H1 (cell line): ENCODE results near the gene NBL1. TPM values are rescaled to one million over a fixed set of nuclear protein-coding genes. Genes with fewer than 3 reads are reported as not detected.

ENCODE experiments used
- CTCF ChIA-PET: fragments of 300-600 bp; sonication (Branson Sonifier 250); formaldehyde crosslinking; loops from one replicate; lab custom pipeline; 2021; ENCODE audit not compliant: partially characterized antibody; lab: Charles Lee
- POLR2A ChIA-PET: fragments of 300-600 bp; sonication (Branson Sonifier 250); formaldehyde crosslinking; loops from one replicate; lab custom pipeline; 2021; ENCODE audit warnings: inconsistent platforms; ENCODE audit not compliant: partially characterized antibody; lab: Charles Lee
- DNase-seq, 2 experiments: peaks; one replicate each; pipeline versions ENCODE4 v3.0.0 to v3.0.0-alpha.2; 2010 to 2022; ENCODE audit warnings: low spot score in 2 of 2, low read depth in 1 of 2, mixed read lengths in 1 of 2
- FAIRE-seq: peaks from 2 replicates; lab custom pipeline; 2011; peaks lifted over from hg19 to GRCh38; lab: Jason Lieb, UNC
- H2AFZ ChIP-seq: 2 replicates; pipeline ENCODE4 v1.8.1; 2012; ENCODE audit warnings: low read length, inconsistent platforms
- H2AK5ac ChIP-seq: 2 replicates; pipeline ENCODE4 v1.6.1; 2013; ENCODE audit warnings: low read depth, low read length
- H2BK120ac ChIP-seq: replicated peaks from 2 replicates; pipeline ENCODE3; 2013; ENCODE audit warnings: low read depth, low read length, inconsistent platforms
- H2BK12ac ChIP-seq: 2 replicates; pipeline ENCODE4 v1.6.1; 2013; ENCODE audit warnings: low read depth, low read length
- H2BK15ac ChIP-seq: 2 replicates; pipeline ENCODE4 v1.6.1; 2013; ENCODE audit warnings: low read length
- H2BK20ac ChIP-seq: 2 replicates; pipeline ENCODE4 v1.6.1; 2013; ENCODE audit warnings: low read length
- H2BK5ac ChIP-seq: 2 replicates; pipeline ENCODE4 v1.6.1; 2013; ENCODE audit warnings: low read depth, low read length
- H3K14ac ChIP-seq: 2 replicates; pipeline ENCODE4 v1.6.1; 2013; ENCODE audit warnings: inconsistent platforms; ENCODE audit not compliant: insufficient read length
- H3K18ac ChIP-seq: 2 replicates; pipeline ENCODE4 v1.6.1; 2013; ENCODE audit warnings: low read length; ENCODE audit errors: extremely low read depth
- H3K23ac ChIP-seq: 2 replicates; pipeline ENCODE4 v1.6.1; 2013; ENCODE audit warnings: inconsistent platforms; ENCODE audit not compliant: insufficient read length
- H3K23me2 ChIP-seq: 2 replicates; pipeline ENCODE4 v1.6.1; 2013; ENCODE audit warnings: low read depth, low read length
- H3K27ac ChIP-seq: 2 replicates; pipeline ENCODE4 v1.6.1; 2011; ENCODE audit warnings: low read depth, low read length, inconsistent platforms
- H3K27me3 ChIP-seq, 4 experiments: replicated peaks in 1 of 4; 1 replicate in 1 of 4; 2 replicates in 3 of 4; pipeline versions ENCODE4 v1.6.1 to v1.8.1; 2011 to 2013; ENCODE audit warnings: low read length in 3 of 4, mild to moderate bottlenecking in 3 of 4, inconsistent platforms in 2 of 4, mixed read lengths in 2 of 4, moderate library complexity in 1 of 4; ENCODE audit not compliant: control insufficient read depth in 3 of 4, insufficient read depth in 3 of 4; ENCODE audit errors: extremely low read depth in 1 of 4
- H3K36me3 ChIP-seq, 4 experiments: 2 replicates each; pipeline versions ENCODE4 v1.6.1 to v1.8.1; 2011 to 2013; ENCODE audit warnings: mild to moderate bottlenecking in 4 of 4, low read length in 3 of 4, moderate library complexity in 2 of 4, control low read depth in 1 of 4, inconsistent platforms in 1 of 4; ENCODE audit not compliant: insufficient read depth in 4 of 4, control insufficient read depth in 2 of 4
- H3K4ac ChIP-seq: replicated peaks from 2 replicates; pipeline ENCODE3; 2013; ENCODE audit warnings: low read length, low read depth, mixed read lengths, inconsistent platforms; ENCODE audit not compliant: insufficient read length
- H3K4me1 ChIP-seq, 4 experiments: replicated peaks in 1 of 4; 1 replicate in 1 of 4; 2 replicates in 3 of 4; pipeline versions ENCODE4 v1.6.1 to v1.8.1; 2011 to 2013; ENCODE audit warnings: low read length in 3 of 4, inconsistent platforms in 2 of 4, mixed read lengths in 1 of 4; ENCODE audit not compliant: insufficient read depth in 4 of 4, control insufficient read depth in 3 of 4
- H3K4me2 ChIP-seq, 2 experiments: 2 replicates each; pipeline versions ENCODE4 v1.6.1 to v1.8.1; 2011 to 2013; ENCODE audit warnings: low read depth in 2 of 2, low read length in 2 of 2, control low read depth in 1 of 2, inconsistent platforms in 1 of 2, mild to moderate bottlenecking in 1 of 2; ENCODE audit not compliant: insufficient read depth in 1 of 2
- H3K4me3 ChIP-seq, 4 experiments: fragments of 200-600, 300-600 bp in 1 of 4; sonication (generic), shearing (Covaris generic), sonication (Bioruptor Twin) in 1 of 4; 2 replicates each; pipeline versions ENCODE4 v1.5.1 to v1.8.1; 2011 to 2016; ENCODE audit warnings: low read length in 4 of 4, low read depth in 3 of 4, control low read depth in 2 of 4, inconsistent platforms in 2 of 4, mild to moderate bottlenecking in 2 of 4, mixed read lengths in 1 of 4, moderate library complexity in 1 of 4; ENCODE audit not compliant: insufficient read depth in 2 of 4; ENCODE audit errors: extremely low read depth in 1 of 4
- H3K56ac ChIP-seq: replicated peaks from 2 replicates; pipeline ENCODE3; 2013; ENCODE audit warnings: low read depth, mild to moderate bottlenecking, mixed read lengths, low read length, inconsistent platforms; ENCODE audit not compliant: insufficient read length
- H3K79me1 ChIP-seq: 2 replicates; pipeline ENCODE4 v1.6.1; 2013; ENCODE audit warnings: low read depth, low read length, control low read depth
- H3K79me2 ChIP-seq, 2 experiments: 2 replicates each; pipeline versions ENCODE4 v1.6.1 to v1.8.1; 2012 to 2013; ENCODE audit warnings: low read length in 2 of 2, mild to moderate bottlenecking in 2 of 2, inconsistent platforms in 1 of 2; ENCODE audit not compliant: insufficient read depth in 2 of 2, control insufficient read depth in 1 of 2
- H3K9ac ChIP-seq, 4 experiments: replicated peaks in 1 of 4; 1 replicate in 1 of 4; 2 replicates in 3 of 4; pipeline versions ENCODE4 v1.6.1 to v1.8.1; 2011 to 2013; ENCODE audit warnings: low read depth in 3 of 4, low read length in 3 of 4, control low read depth in 2 of 4, mild to moderate bottlenecking in 2 of 4, moderate library complexity in 2 of 4, inconsistent platforms in 1 of 4; ENCODE audit errors: extremely low read depth in 1 of 4
- H3K9me3 ChIP-seq, 2 experiments: 2 replicates each; pipeline versions ENCODE4 v1.6.1 to v1.8.1; 2012 to 2013; ENCODE audit warnings: mild to moderate bottlenecking in 2 of 2, moderate library complexity in 2 of 2, control low read depth in 1 of 2, inconsistent platforms in 1 of 2, low read depth in 1 of 2, low read length in 1 of 2, mixed read lengths in 1 of 2; ENCODE audit not compliant: insufficient read depth in 2 of 2
- H4K20me1 ChIP-seq, 2 experiments: replicated peaks in 1 of 2; 2 replicates each; pipeline versions ENCODE3 to v1.8.1; 2011 to 2013; ENCODE audit warnings: inconsistent platforms in 2 of 2, low read length in 2 of 2, mild to moderate bottlenecking in 1 of 2; ENCODE audit not compliant: insufficient read depth in 2 of 2, control insufficient read depth in 1 of 2
- H4K5ac ChIP-seq: 2 replicates; pipeline ENCODE4 v1.6.1; 2013; ENCODE audit warnings: low read length, low read depth, mixed read lengths, inconsistent platforms; ENCODE audit not compliant: insufficient read length
- H4K8ac ChIP-seq: 2 replicates; pipeline ENCODE4 v1.8.0; 2013; ENCODE audit warnings: mild to moderate bottlenecking, moderate library complexity, low read length, inconsistent platforms; ENCODE audit not compliant: insufficient read depth; ENCODE audit errors: extremely low read depth
- H4K91ac ChIP-seq: replicated peaks from 2 replicates; pipeline ENCODE3; 2013; ENCODE audit warnings: low read length, mixed read lengths, inconsistent platforms; ENCODE audit not compliant: insufficient read length
- BRCA1 ChIP-seq: IDR thresholded peaks from 2 replicates; pipeline ENCODE4 v1.6.1; 2012; ENCODE audit warnings: low read depth, low read length, improper control_type of control experiment
- RBBP5 ChIP-seq: IDR thresholded peaks from 2 replicates; pipeline ENCODE4 v1.7.1; 2012; ENCODE audit warnings: low read depth, mild to moderate bottlenecking, inconsistent platforms, low read length, moderate library complexity, borderline replicate concordance
- WGBS, 2 experiments: shearing (Covaris generic) in 1 of 2; methylation state at CpG; one replicate each; pipeline versions ENCODE4 v1.1.6 to v1.1.7; 2013 to 2015; ENCODE audit warnings: low lambda C conversion rate in 2 of 2, mixed read lengths in 2 of 2, inconsistent platforms in 1 of 2, low coverage in 1 of 2, missing lambda C conversion rate in 1 of 2; ENCODE audit not compliant: insufficient replicate concordance in 2 of 2, insufficient coverage in 1 of 2, insufficient read length in 1 of 2; ENCODE audit errors: extremely low coverage in 1 of 2, missing lambda C conversion rate in 1 of 2; 5-methylcytosine and 5-hydroxymethylcytosine counted together
- polyA plus RNA-seq, 7 experiments: library from polyadenylated mRNA; depleted of rRNA in 3 of 7; stranded (reverse) in 5 of 7; unstranded in 2 of 7; fragments of >200 nt in 5 of 7; fragments of 200-250 nt in 2 of 7; gene quantifications; 1 replicate in 5 of 7; 2 replicates in 1 of 7; 4 replicates in 1 of 7; pipeline versions ENCODE4 v1.2.1 to v1.2.3, GENCODE V29; 2011 to 2013; ENCODE audit warnings: missing spikeins in 2 of 7, mixed read lengths in 2 of 7
- total RNA-seq: library from RNA; stranded (reverse); fragmentation: NEBNext Ultra II Directional; extraction: Animal tissue kit (Norgen Biotek cat#: 25700); gene quantifications from 2 replicates; pipeline ENCODE4 v1.2.1, GENCODE V29; 2021

NBL1 gene
- total and polyA plus RNA-seq, 2 of the 8 experiments (the other 6 are each of a cell fraction or from before 2014, with no cell fraction given), result 8.7 to 9.7 TPM

- Histone ChIP-seq H3K79me2 (no peaks in the 10 kb centered on the region), H2BK5ac (no peak overlapping the region), H3K9me3 (no peaks in the 10 kb centered on the region), H3K23me2 (no peaks in the 10 kb centered on the region), H3K4me1 (peaks cover 0 to 5% (median 3%) of the 10 kb centered on the region in 4 experiments; a peak in 5 of 7 replicates), H4K8ac (peak overlapping the region; percentile 25), H3K9ac (no peak overlapping the region), H3K4ac (no peak overlapping the region), H3K4me3 (no peak overlapping the region), H3K14ac (no peak overlapping the region), H3K18ac (no peak overlapping the region), H3K79me1 (no peaks in the 10 kb centered on the region; the same call in 1 of the 2 replicates), H3K27me3 (peaks cover 0 to 6% (median 4%) of the 10 kb centered on the region in 4 experiments; a peak in 5 of 7 replicates), H2BK20ac (no peak overlapping the region), H4K20me1 (peaks cover 0 to 2% of the 10 kb centered on the region in 2 experiments), H3K56ac (peak overlapping the region; percentile 7), H2BK15ac (no peak overlapping the region), H3K4me2 (no peak overlapping the region), H3K23ac (no peak overlapping the region), H4K5ac (no peak overlapping the region), H4K91ac (peak overlapping the region; percentile 20), H3K27ac (no peak overlapping the region), H2AK5ac (no peak overlapping the region), H2BK120ac (no peak overlapping the region), H2BK12ac (0 out of 2 replicates have a peak overlapping the region, but pooled peaks have one; percentile 87), H3K36me3 (no peaks in the 10 kb centered on the region), H2AFZ (no peak overlapping the region)
- FAIRE-seq, result no peak
- 91% methylated on average over 13 of the region's 13 CpGs; no CpG with 5 or more reads in 1 of the 2 experiments for WGBS, 2 experiments
- no peak for DNase-seq
- no peak for TF ChIP-seq RBBP5
- TF ChIP-seq BRCA1, result no peak
- POLR2A ChIA-PET, result no interaction called here
- CTCF ChIA-PET, result interaction anchor here (0.8 to 0.9 kb wide), 2 partner anchors 10 to 17 kb away, joined by 3 read pairs; no protein-coding TSS in a partner anchor
These were observed 14.1 kb downstream of the NBL1 start for GRCh38 chr1:19658186-19658585.
